GM19467 (cell line): ENCODE data around the gene MOV10.
A peak's percentile ranks its signal among the peaks of the same experiment; 100 is the strongest.
"Not testable (repeated sequence)": the region's sequence is repeated elsewhere in the genome, so short reads cannot be mapped to it uniquely, and the experiment has no call there.

ENCODE experiments used
- ATAC-seq: cut with Tn5 transposase; IDR thresholded peaks from one replicate; pipeline ENCODE4 v1.9.1; 2021; ENCODE audit warnings: mild to moderate bottlenecking, moderate library complexity; ENCODE audit not compliant: unreplicated experiment

The MOV10 gene

GRCh38 chr1:112674440-112674985 is at the start of gene MOV10:
MOV10 (plus strand) TSS chr1:112674659; CDS start chr1:112674913, 254 bp downstream.
- ATAC-seq = peak; percentile 59

- ATAC-seq = no peak
Observed at GRCh38 chr1:112625696-112626095, 48.8 kb upstream of the MOV10 start.

- no peak for ATAC-seq
Observed at GRCh38 chr1:112626193-112626592, 48.3 kb upstream of the MOV10 start.

GRCh38 chr1:112626887-112627286 is 47.6 kb upstream of the MOV10 start:
- ATAC-seq = no peak

GRCh38 chr1:112628516-112628915 is 45.9 kb upstream of the MOV10 start:
- no peak for ATAC-seq

- no peak for ATAC-seq
Observed at GRCh38 chr1:112629256-112629655, 45.2 kb upstream of the MOV10 start.

GRCh38 chr1:112633628-112634027 is 40.8 kb upstream of the MOV10 start:
- no peak for ATAC-seq

- ATAC-seq = no peak
Observed at GRCh38 chr1:112634367-112634766, 40.1 kb upstream of the MOV10 start.

GRCh38 chr1:112636056-112636455 is 38.4 kb upstream of the MOV10 start:
- no peak for ATAC-seq

GRCh38 chr1:112636597-112637253 is 37.7 kb upstream of the MOV10 start:
- ATAC-seq = peak; percentile 45

- no peak for ATAC-seq
Observed at GRCh38 chr1:112637254-112638109, 37.0 kb upstream of the MOV10 start.

- ATAC-seq = no peak
Observed at GRCh38 chr1:112638110-112638428, 36.4 kb upstream of the MOV10 start.

GRCh38 chr1:112640437-112640836 is 34.0 kb upstream of the MOV10 start:
- not testable (repeated sequence) for ATAC-seq

GRCh38 chr1:112643080-112643479 is 31.4 kb upstream of the MOV10 start:
- no peak for ATAC-seq

GRCh38 chr1:112646225-112646624 is 28.2 kb upstream of the MOV10 start:
- ATAC-seq = no peak

- ATAC-seq = no peak
Observed at GRCh38 chr1:112651205-112651604, 23.3 kb upstream of the MOV10 start.

- no peak for ATAC-seq
Observed at GRCh38 chr1:112665857-112666256, 8.6 kb upstream of the MOV10 start.

- ATAC-seq = no peak
Observed at GRCh38 chr1:112666946-112667345, 7.5 kb upstream of the MOV10 start.

GRCh38 chr1:112672009-112672408 is 2.5 kb upstream of the MOV10 start:
- no peak for ATAC-seq

GRCh38 chr1:112672842-112673241 is 1.6 kb upstream of the MOV10 start:
- ATAC-seq = no peak

- no peak for ATAC-seq
Observed at GRCh38 chr1:112673592-112674439, 643 bp upstream of the MOV10 start.
